Umbilical cord (tissue), 2 donors: Measurements from ENCODE around the gene ABLIM1. TPM values are rescaled to one million over a fixed set of nuclear protein-coding genes. Genes with fewer than 3 reads are reported as not detected.
"Not testable (repeated sequence)": the region's sequence is repeated elsewhere in the genome, so short reads cannot be mapped to it uniquely, and the experiment has no call there.

ENCODE experiments used
- DNase-seq: peaks from one replicate; pipeline ENCODE4 v3.0.0-alpha.2; 2015; ENCODE audit warnings: low spot score
- total RNA-seq: library from RNA; depleted of rRNA; stranded (reverse); fragments of >200 nt; gene quantifications from one replicate; pipeline ENCODE4 v1.2.3, GENCODE V29; 2014; ENCODE audit warnings: low replicate concordance; ENCODE audit not compliant: insufficient read depth

The ABLIM1 gene
- total RNA-seq: 70.5 TPM

GRCh38 chr10:114658175-114658574 lies at the start of gene ABLIM1:
Gene ABLIM1 (minus strand): TSS chr10:114658275. CDS start chr10:114658200, 75 bp downstream.
- DNase-seq: no peak

- DNase-seq: no peak
Observed at GRCh38 chr10:114706458-114707055, 48.5 kb upstream of the ABLIM1 start.

DNA sequence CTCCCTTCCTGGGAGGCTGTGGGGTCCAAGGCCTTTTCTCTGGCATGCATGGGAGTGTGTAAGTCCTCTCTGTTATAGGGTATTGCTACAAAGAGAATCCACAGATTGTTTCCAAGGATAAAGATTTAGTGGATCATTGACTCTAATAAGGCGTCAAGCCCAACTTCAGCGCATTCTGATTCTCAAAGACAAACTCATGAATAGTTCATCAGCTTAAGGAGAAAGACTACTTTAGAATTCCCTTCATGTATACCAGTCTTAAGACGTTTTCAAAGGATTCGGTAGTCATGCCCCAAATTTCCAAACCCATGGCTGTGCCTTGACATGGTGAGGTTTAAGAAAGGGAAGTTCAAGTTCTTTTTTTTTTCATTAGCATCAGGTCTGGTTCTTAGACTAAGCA lies 46.6 kb upstream of the ABLIM1 start:
- no peak for DNase-seq

GRCh38 chr10:114703377-114704107 lies 45.5 kb upstream of the ABLIM1 start:
- peak; percentile 49 for DNase-seq

- DNase-seq: peak; percentile 77
Observed at GRCh38 chr10:114698271-114699061, 40.4 kb upstream of the ABLIM1 start.

- no peak for DNase-seq
Observed at GRCh38 chr10:114697061-114697598, 39.1 kb upstream of the ABLIM1 start.

DNA sequence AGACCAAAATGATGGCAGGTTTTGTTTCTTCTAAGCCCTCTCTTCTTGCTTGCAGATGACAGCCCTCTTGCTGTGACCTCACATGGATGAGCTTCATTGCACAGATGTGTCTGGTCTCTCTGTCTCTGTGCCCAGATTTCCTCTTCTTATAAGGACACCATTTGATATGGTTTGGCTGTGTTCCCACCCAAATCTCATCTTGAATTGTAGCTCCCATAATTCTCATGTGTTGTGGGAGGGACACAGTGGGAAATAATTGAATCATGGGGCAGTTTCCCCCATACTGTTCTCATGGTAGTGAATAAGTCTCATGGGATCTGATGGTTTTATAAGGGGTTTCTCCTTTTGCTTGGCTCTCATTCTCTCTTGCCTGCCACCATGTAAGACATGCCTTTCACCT lies 38.2 kb upstream of the ABLIM1 start:
- DNase-seq: not testable (repeated sequence)

DNA sequence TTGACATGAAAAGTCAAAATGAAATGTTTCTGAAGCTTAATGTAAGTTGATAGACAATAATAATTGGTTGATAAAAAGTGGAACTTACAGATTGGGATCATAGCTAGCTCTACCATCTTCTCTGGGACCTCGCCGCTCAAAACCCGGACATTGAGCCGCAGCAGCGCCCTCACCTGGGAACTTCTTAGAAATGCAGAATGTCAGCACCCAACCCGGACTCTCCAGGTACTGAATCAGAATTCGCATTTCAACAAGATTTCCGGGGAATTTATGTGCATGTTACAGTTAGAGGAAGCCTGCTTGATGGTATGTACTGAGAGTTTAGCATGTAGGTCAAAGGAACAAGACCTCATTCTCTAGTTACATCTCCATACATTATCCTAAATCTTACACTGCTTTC lies 36.7 kb upstream of the ABLIM1 start:
- DNase-seq: no peak

DNA sequence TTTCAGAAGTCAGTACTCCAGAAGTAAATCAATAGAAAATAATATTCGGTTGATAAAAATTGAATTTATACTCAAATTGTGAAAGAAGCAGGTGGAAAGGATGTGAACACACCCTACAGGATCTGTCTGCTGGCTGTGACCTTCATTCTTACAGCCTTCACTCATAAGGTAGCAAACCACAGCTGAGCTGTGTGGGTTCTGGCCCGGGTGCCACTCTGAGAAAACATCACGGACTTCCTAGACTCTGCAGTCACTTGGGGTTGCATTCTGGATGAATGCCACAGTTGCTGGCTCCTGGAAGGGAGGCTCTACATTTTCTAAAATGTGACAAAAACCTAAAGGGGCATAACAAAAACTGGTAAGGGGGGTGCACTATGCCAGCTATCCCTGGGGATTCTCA lies 36.0 kb upstream of the ABLIM1 start:
- no peak for DNase-seq

DNA sequence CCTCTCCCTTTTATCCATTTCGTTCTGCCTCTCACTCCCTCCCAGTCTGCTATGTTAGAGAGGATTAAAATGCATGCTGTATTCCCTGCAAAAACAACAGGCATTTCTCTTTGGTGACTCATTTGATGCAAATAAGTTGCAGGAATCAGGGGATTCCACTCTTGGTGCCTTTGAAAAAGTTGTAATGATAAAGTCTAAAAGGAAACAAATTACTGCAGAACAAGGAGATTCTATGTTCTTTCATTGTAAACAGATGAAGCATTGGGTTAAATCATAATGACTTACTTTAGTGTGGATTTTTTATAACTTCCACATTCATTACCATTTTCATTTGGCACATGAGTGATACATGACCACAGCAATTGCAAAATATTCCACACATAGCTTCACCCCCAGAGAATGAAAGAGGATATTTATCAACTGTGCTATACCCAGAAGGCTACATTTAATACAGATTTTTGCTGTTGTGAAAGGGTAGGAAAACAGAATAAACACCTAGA lies 33.4 kb upstream of the ABLIM1 start:
- peak; percentile 57 for DNase-seq

- no peak for DNase-seq
Observed at GRCh38 chr10:114688786-114689185, 30.7 kb upstream of the ABLIM1 start.

DNA sequence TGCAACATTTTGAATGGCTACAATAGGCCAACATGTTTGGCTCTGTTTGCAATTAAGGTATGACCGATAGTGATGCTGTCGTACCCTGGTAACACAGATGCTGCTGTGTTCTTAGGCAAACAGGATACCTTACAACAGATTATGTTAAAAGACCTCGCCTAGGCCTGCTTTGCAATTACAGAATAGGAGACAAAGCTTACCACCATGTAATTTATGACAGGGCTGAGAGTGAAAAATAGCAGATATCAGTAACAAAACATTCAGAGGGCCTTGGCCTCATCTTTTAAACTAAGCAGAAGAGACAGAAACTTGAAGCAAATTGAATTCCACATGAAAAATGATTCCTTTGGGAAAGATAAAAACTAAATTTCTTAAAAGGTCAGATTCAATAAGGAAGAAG lies 29.4 kb upstream of the ABLIM1 start:
- DNase-seq: peak; percentile 78

- no peak for DNase-seq
Observed at GRCh38 chr10:114686013-114686412, 27.9 kb upstream of the ABLIM1 start.

DNA sequence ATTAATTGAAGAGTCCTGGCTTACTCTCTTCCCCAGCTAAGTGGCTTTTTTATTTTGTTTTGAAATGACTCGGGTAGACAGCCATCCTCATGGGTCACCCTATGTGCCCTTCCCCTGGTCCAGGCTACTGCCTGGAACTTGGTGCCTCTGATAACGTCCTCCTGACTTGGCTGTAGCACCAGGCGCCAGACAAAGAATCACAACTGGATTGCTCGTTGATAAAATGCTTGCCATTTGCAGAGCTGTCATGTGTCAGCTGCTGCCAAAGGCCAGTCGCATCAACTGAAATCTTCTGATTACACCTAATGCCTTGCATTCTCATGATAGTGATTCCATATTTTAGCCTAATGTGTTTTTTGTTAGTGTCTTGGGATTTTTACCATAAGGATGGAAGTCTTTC lies 27.4 kb upstream of the ABLIM1 start:
- peak; percentile 45 for DNase-seq

DNA sequence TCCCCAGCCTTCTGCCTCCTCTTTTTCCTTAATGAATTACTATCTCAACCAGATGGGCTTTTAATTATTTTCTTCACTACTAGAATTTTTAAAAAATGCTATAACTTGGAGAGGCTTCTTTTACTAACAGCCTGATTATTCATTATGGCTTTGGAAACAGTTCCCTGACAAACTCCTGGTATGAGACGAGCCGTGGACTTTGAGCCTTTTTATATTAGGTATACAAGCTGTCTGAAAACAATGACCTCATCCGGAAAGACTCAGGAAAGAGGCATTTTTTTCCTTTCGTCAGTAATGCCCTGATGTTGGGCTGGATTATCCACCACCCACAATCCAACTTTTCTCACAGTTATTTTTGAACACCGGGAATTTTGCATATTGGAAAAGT lies 26.7 kb upstream of the ABLIM1 start:
- DNase-seq: peak; percentile 90

- peak; percentile 87 for DNase-seq
Observed at GRCh38 chr10:114684084-114684821, 26.2 kb upstream of the ABLIM1 start.

DNA sequence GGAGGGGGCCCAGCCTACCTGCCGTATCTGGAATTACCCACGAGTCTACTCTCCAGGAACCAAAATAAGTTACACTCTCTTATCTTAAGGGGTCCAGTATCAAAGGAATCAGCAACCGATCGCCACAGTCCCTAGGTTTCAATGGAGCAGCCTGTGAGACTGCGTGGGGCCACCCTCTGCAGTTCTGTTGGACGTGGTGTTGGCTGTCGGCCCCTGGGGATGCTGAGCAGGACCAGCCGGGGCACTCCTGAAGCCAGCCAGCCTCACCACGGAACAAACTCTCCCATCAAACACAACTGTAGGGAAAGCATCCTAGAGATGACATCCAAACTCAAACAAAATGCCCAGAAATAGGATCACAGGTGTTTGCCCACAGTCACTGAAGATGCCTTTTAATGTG lies 25.5 kb upstream of the ABLIM1 start:
- DNase-seq: no peak

- peak; percentile 13 for DNase-seq
Observed at GRCh38 chr10:114683162-114683561, 25.1 kb upstream of the ABLIM1 start.

- peak; percentile 49 for DNase-seq
Observed at GRCh38 chr10:114682532-114682931, 24.5 kb upstream of the ABLIM1 start.

DNA sequence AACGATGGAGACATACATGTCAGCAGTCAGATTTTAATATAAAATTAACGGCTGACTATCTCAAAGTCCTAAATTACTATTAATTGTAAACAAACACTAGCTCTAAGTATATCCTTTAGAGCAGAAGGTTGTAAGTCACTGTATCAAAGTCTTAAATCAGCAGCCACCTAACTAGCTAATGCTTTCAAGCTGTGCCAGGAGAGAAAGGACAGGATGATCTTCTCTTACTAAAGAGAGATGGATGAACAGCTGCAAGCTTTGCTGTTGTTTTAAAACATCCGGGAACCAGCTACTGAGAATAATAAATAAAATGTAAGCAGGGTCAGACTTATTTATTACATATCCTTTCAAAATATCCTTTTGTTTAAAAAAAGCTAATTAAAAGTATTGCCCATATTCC lies 24.0 kb upstream of the ABLIM1 start:
- DNase-seq: peak; percentile 37

- DNase-seq: peak; percentile 29
Observed at GRCh38 chr10:114681542-114681941, 23.5 kb upstream of the ABLIM1 start.
